ENCODE data around the gene LYPLAL1.

Gene LYPLAL1

GRCh38 chr1:219201656-219202055 lies 28.0 kb downstream of the LYPLAL1 start:
- no peak for TF ChIP-seq CTCF (IDR thresholded peaks at IDR 0.05; ENCODE audit: control insufficient read depth, extremely low read depth, insufficient read depth)
- no peak overlapping the region for H3K4me3 ChIP-seq (ENCODE audit: low read depth, low read length)
- DNase-seq (ENCODE audit: low read depth): no peak

GRCh38 chr1:219202567-219202966 lies 28.9 kb downstream of the LYPLAL1 start:
- no peak for DNase-seq (ENCODE audit: low read depth)
- H3K4me3 ChIP-seq (ENCODE audit: low read depth, low read length): no peak overlapping the region
- no peak for TF ChIP-seq CTCF (IDR thresholded peaks at IDR 0.05; ENCODE audit: control insufficient read depth, extremely low read depth, insufficient read depth)

GRCh38 chr1:219206350-219206749 lies 32.7 kb downstream of the LYPLAL1 start:
- H3K4me3 ChIP-seq (ENCODE audit: low read depth, low read length): no peak overlapping the region
- TF ChIP-seq CTCF (IDR thresholded peaks at IDR 0.05; ENCODE audit: control insufficient read depth, extremely low read depth, insufficient read depth): no peak
- no peak for DNase-seq (ENCODE audit: low read depth)

- no peak overlapping the region for H3K4me3 ChIP-seq (ENCODE audit: low read depth, low read length)
- TF ChIP-seq CTCF (IDR thresholded peaks at IDR 0.05; ENCODE audit: control insufficient read depth, extremely low read depth, insufficient read depth): no peak
- no peak for DNase-seq (ENCODE audit: low read depth)
Measured at GRCh38 chr1:219209578-219209977, 35.9 kb downstream of the LYPLAL1 start.

GRCh38 chr1:219210067-219210466 lies 36.4 kb downstream of the LYPLAL1 start:
- H3K4me3 ChIP-seq (ENCODE audit: low read depth, low read length): no peak overlapping the region

GRCh38 chr1:219215477-219215876 lies 41.8 kb downstream of the LYPLAL1 start:
- TF ChIP-seq CTCF (IDR thresholded peaks at IDR 0.05; ENCODE audit: control insufficient read depth, extremely low read depth, insufficient read depth): no peak
- H3K4me3 ChIP-seq (ENCODE audit: low read depth, low read length): no peak overlapping the region
- DNase-seq (ENCODE audit: low read depth): no peak

More at GRCh38 chr1:219210067-219210466, 36.4 kb downstream of the LYPLAL1 start:
- TF ChIP-seq CTCF (IDR thresholded peaks at IDR 0.05; ENCODE audit: control insufficient read depth, extremely low read depth, insufficient read depth): no peak
- DNase-seq (ENCODE audit: low read depth): no peak

GRCh38 chr1:219220945-219221344 lies 47.3 kb downstream of the LYPLAL1 start:
- no peak for TF ChIP-seq CTCF (IDR thresholded peaks at IDR 0.05; ENCODE audit: control insufficient read depth, extremely low read depth, insufficient read depth)
- no peak overlapping the region for H3K4me3 ChIP-seq (ENCODE audit: low read depth, low read length)
- no peak for DNase-seq (ENCODE audit: low read depth)

Data from LNCaP clone FGC (cell line).